ENCODE measurements around the gene TEP1.

GRCh38 chr14:20380681-20381080 is 32.6 kb downstream of the TEP1 start:
- no peak for TF ChIP-seq POLR2A (IDR thresholded peaks at IDR 0.05)
- TF ChIP-seq, protein P1, sequence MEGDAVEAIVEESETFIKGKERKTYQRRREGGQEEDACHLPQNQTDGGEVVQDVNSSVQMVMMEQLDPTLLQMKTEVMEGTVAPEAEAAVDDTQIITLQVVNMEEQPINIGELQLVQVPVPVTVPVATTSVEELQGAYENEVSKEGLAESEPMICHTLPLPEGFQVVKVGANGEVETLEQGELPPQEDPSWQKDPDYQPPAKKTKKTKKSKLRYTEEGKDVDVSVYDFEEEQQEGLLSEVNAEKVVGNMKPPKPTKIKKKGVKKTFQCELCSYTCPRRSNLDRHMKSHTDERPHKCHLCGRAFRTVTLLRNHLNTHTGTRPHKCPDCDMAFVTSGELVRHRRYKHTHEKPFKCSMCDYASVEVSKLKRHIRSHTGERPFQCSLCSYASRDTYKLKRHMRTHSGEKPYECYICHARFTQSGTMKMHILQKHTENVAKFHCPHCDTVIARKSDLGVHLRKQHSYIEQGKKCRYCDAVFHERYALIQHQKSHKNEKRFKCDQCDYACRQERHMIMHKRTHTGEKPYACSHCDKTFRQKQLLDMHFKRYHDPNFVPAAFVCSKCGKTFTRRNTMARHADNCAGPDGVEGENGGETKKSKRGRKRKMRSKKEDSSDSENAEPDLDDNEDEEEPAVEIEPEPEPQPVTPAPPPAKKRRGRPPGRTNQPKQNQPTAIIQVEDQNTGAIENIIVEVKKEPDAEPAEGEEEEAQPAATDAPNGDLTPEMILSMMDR (IDR thresholded peaks at IDR 0.05): no peak

All from Peyer's patch (tissue), 4 donors.